NT2/D1 (cell line): Measurements from ENCODE around the gene TMCC2.

ENCODE experiments used
- YY1 ChIP-seq: IDR thresholded peaks from 2 replicates; pipeline ENCODE4 v1.6.1; 2011; ENCODE audit not compliant: insufficient read length, insufficient read depth
- ZNF274 ChIP-seq: IDR thresholded peaks from 2 replicates; pipeline ENCODE4 v1.6.1; 2011; ENCODE audit warnings: mild to moderate bottlenecking, low read depth, low read length

- TF ChIP-seq ZNF274 (no peak), YY1 (no peak)
Measured at GRCh38 chr1:205244384-205244783, 16.6 kb downstream of the TMCC2 start.
